Loucy (cell line): Measurements from ENCODE around the gene TRIM41.

Experiments used
- EZH2phosphoT487 ChIP-seq: fragments of 200-600 bp; IDR thresholded peaks from 2 replicates; pipeline ENCODE4 v1.6.1; 2018; ENCODE audit warnings: antibody characterized with exemption, mild to moderate bottlenecking, moderate library complexity, borderline replicate concordance
- TF ChIP-seq, protein P1 (sequence below): fragments of 200-600 bp; sonication (generic); conservative IDR thresholded peaks from 2 replicates; pipeline ENCODE4 v1.5.1; 2014; ENCODE audit warnings: mild to moderate bottlenecking, antibody characterized with exemption, low read length

DNA sequence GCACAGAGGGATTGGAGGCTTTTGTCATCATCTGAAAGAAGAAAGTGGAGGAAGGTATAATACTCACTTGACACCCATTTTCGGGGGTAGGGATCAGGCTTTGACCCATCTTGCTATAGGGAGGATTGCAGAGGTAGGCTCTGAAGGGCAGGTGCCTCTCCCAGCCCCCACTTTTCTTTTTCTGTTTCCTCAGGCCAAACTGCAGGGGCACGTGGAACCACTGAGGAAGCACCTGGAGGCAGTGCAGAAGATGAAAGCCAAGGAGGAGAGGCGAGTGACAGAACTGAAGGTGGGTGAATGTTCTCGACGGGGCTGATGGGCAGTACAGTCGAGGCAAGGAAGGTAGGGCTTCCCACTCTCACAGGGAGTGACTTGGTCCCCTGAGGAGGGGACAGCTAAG, 7.5 kb downstream of the TRIM41 start:
- no peak for TF ChIP-seq EZH2phosphoT487
- TF ChIP-seq, protein P1, sequence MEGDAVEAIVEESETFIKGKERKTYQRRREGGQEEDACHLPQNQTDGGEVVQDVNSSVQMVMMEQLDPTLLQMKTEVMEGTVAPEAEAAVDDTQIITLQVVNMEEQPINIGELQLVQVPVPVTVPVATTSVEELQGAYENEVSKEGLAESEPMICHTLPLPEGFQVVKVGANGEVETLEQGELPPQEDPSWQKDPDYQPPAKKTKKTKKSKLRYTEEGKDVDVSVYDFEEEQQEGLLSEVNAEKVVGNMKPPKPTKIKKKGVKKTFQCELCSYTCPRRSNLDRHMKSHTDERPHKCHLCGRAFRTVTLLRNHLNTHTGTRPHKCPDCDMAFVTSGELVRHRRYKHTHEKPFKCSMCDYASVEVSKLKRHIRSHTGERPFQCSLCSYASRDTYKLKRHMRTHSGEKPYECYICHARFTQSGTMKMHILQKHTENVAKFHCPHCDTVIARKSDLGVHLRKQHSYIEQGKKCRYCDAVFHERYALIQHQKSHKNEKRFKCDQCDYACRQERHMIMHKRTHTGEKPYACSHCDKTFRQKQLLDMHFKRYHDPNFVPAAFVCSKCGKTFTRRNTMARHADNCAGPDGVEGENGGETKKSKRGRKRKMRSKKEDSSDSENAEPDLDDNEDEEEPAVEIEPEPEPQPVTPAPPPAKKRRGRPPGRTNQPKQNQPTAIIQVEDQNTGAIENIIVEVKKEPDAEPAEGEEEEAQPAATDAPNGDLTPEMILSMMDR = no peak
